ENCODE measurements around the gene CYB561D2. TPM values are rescaled to one million over a fixed set of nuclear protein-coding genes. Genes with fewer than 3 reads are reported as not detected.
A peak's percentile ranks its signal among the peaks of the same experiment; 100 is the strongest.

Gene CYB561D2
- polyA plus RNA-seq, 1 experiment: 14.5 TPM

DNA sequence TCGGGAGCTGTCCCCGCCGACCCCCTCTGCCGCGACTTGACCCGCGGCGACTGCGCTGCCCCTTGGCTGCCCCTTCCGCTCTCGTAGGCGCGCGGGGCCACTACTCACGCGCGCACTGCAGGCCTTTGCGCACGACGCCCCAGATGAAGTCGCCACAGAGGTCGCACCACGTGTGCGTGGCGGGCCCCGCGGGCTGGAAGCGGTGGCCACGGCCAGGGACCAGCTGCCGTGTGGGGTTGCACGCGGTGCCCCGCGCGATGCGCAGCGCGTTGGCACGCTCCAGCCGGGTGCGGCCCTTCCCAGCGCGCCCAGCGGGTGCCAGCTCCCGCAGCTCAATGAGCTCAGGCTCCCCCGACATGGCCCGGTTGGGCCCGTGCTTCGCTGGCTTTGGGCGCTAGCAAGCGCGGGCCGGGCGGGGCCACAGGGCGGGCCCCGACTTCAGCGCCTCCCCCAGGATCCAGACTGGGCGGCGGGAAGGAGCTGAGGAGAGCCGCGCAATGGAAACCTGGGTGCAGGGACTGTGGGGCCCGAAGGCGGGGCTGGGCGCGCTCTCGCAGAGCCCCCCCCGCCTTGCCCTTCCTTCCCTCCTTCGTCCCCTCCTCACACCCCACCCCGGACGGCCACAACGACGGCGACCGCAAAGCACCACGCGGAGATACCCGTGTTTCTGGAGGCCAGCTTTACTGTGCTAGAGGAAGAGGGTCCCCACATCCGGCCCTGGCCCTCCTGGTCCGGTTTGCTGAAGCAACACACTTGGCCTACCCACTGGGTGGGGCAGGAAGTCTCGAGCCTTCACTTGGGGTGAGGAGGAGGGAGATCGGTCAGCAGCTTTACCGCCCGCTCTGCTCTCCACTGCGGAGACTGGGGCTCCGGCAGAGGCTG lies 10.0 kb upstream of the CYB561D2 start, which contains the start of gene RASSF1:
RASSF1 (minus strand) TSS at position 389 of the 882 bp plus-strand sequence; CDS start at position 358, 31 bp downstream.
- no peaks in the 10 kb centered on the region for H3K27me3 ChIP-seq (ENCODE audit: control insufficient read depth, insufficient read depth, low read length)
- H3K9me3 ChIP-seq (ENCODE audit: control insufficient read depth, insufficient read depth, low read length): no peaks in the 10 kb centered on the region; the same call in 1 of the 2 replicates
- POLR2A ChIA-PET: interaction anchor here (0.6 to 1.0 kb wide), 4 partner anchors 10 to 82 kb away, joined by 3 to 9 read pairs (median 5); partner anchors contain the start of genes CYB561D2 and NPRL2
- TF ChIP-seq CTCF (IDR thresholded peaks at IDR 0.05; ENCODE audit: low read depth, low read length): no peak
- CTCF ChIA-PET: interaction anchor here (1.1 kb wide), 1 partner anchor 16 kb away, joined by 4 read pairs; no protein-coding TSS in a partner anchor
- no peak for DNase-seq (ENCODE audit: low read depth, low spot score)
- H3K27ac ChIP-seq (ENCODE audit: low read depth, low read length): peak within 1 kb of the TSS; percentile 65
- peak within 1 kb of the TSS; percentile 58 for H3K4me3 ChIP-seq (ENCODE audit: low read depth, low read length)

GRCh38 chr3:50341537-50341936 lies 9.1 kb upstream of the CYB561D2 start:
- Histone ChIP-seq H3K27ac (ENCODE audit: low read depth, low read length) (no peak overlapping the region), H3K4me3 (ENCODE audit: low read depth, low read length) (peak overlapping the region; percentile 58), H3K27me3 (ENCODE audit: control insufficient read depth, insufficient read depth, low read length) (no peaks in the 10 kb centered on the region), H3K9me3 (ENCODE audit: control insufficient read depth, insufficient read depth, low read length) (no peaks in the 10 kb centered on the region; the same call in 1 of the 2 replicates)
- no peak for TF ChIP-seq CTCF (IDR thresholded peaks at IDR 0.05; ENCODE audit: low read depth, low read length)
- ChIA-PET CTCF (no interaction called here), POLR2A (interaction anchor here (0.6 to 1.0 kb wide), 2 partner anchors 12 to 81 kb away, joined by 3 to 5 read pairs; no protein-coding TSS in a partner anchor)
- no peak for DNase-seq (ENCODE audit: low read depth, low spot score)

- POLR2A ChIA-PET: no interaction called here
- no peak overlapping the region for H3K27ac ChIP-seq (ENCODE audit: low read depth, low read length)
- no peaks in the 10 kb centered on the region for H3K27me3 ChIP-seq (ENCODE audit: control insufficient read depth, insufficient read depth, low read length)
- no peak for TF ChIP-seq CTCF (IDR thresholded peaks at IDR 0.05; ENCODE audit: low read depth, low read length)
- H3K9me3 ChIP-seq (ENCODE audit: control insufficient read depth, insufficient read depth, low read length): no peaks in the 10 kb centered on the region; the same call in 1 of the 2 replicates
- CTCF ChIA-PET: no interaction called here
- DNase-seq (ENCODE audit: low read depth, low spot score): no peak
- H3K4me3 ChIP-seq (ENCODE audit: low read depth, low read length): no peak overlapping the region
Observed at GRCh38 chr3:50341996-50342650, 8.5 kb upstream of the CYB561D2 start.

GRCh38 chr3:50342813-50343633 lies 7.6 kb upstream of the CYB561D2 start:
- POLR2A ChIA-PET: no interaction called here
- H3K27me3 ChIP-seq (ENCODE audit: control insufficient read depth, insufficient read depth, low read length): no peaks in the 10 kb centered on the region
- no peaks in the 10 kb centered on the region for H3K9me3 ChIP-seq (ENCODE audit: control insufficient read depth, insufficient read depth, low read length)
- TF ChIP-seq CTCF (IDR thresholded peaks at IDR 0.05; ENCODE audit: low read depth, low read length): no peak
- no peak overlapping the region for H3K4me3 ChIP-seq (ENCODE audit: low read depth, low read length)
- CTCF ChIA-PET: interaction anchor here (1.0 to 1.1 kb wide), 2 partner anchors 200 to 207 kb away, joined by 3 read pairs; no protein-coding TSS in a partner anchor
- no peak for DNase-seq (ENCODE audit: low read depth, low spot score)
- H3K27ac ChIP-seq (ENCODE audit: low read depth, low read length): no peak overlapping the region

All from AG04450 (cell line).